NCI-H345 treated with DMSO at 0.1 percent for 48 hours (cell line): Measurements from ENCODE around the gene RNU1-2.
"Not testable (repeated sequence)": the region's sequence is repeated elsewhere in the genome, so short reads cannot be mapped to it uniquely, and the experiment has no call there.

Experiments
- DNase-seq: peaks from one replicate; lab custom pipeline; 2025; ENCODE audit not compliant: unreplicated experiment; lab: John Stamatoyannopoulos, UW

RNU1-2 gene

GRCh38 chr1:16907870-16908758 lies 12.3 kb downstream of the RNU1-2 start:
- no peak for DNase-seq

- not testable (repeated sequence) for DNase-seq
These were observed 16.3 kb downstream of the RNU1-2 start for GRCh38 chr1:16911851-16912721.

- not testable (repeated sequence) for DNase-seq
These were observed 17.0 kb downstream of the RNU1-2 start for GRCh38 chr1:16912742-16913141.

GRCh38 chr1:16913181-16913832 lies 17.5 kb downstream of the RNU1-2 start:
- DNase-seq = no peak

GRCh38 chr1:16913833-16914662 lies 18.3 kb downstream of the RNU1-2 start:
- DNase-seq = peak; percentile 94

- DNase-seq = not testable (repeated sequence)
These were observed 19.3 kb downstream of the RNU1-2 start for GRCh38 chr1:16914928-16915626.

GRCh38 chr1:16915627-16915973 lies 19.8 kb downstream of the RNU1-2 start:
- DNase-seq = no peak

GRCh38 chr1:16916036-16916880 lies 20.5 kb downstream of the RNU1-2 start:
- DNase-seq = not testable (repeated sequence)

GRCh38 chr1:16918371-16918770 lies 22.6 kb downstream of the RNU1-2 start:
- DNase-seq = no peak

- DNase-seq = not testable (repeated sequence)
These were observed 23.3 kb downstream of the RNU1-2 start for GRCh38 chr1:16918936-16919665.

- DNase-seq = no peak
These were observed 25.2 kb downstream of the RNU1-2 start for GRCh38 chr1:16920951-16921350.

GRCh38 chr1:16921391-16922185 lies 25.8 kb downstream of the RNU1-2 start, which contains the start of gene CROCC:
TSS of gene CROCC (plus strand) at chr1:16921931. CDS start at chr1:16922019, 88 bp downstream.
- DNase-seq = peak; percentile 42

- DNase-seq = no peak
These were observed 26.7 kb downstream of the RNU1-2 start for GRCh38 chr1:16922466-16922865.

GRCh38 chr1:16922885-16923431 lies 27.2 kb downstream of the RNU1-2 start:
- no peak for DNase-seq

- no peak for DNase-seq
These were observed 28.6 kb downstream of the RNU1-2 start for GRCh38 chr1:16924216-16924918.

- DNase-seq = no peak
These were observed 29.2 kb downstream of the RNU1-2 start for GRCh38 chr1:16924919-16925477.
